HepG2 (cell line): ENCODE data around the gene CYB5A. TPM values are rescaled to one million over a fixed set of nuclear protein-coding genes. Genes with fewer than 3 reads are reported as not detected.
A peak's percentile ranks its signal among the peaks of the same experiment; 100 is the strongest.

Experiments
- ARHGAP35 ChIP-seq: sonication (generic); formaldehyde crosslinking; IDR thresholded peaks from 2 replicates; pipeline ENCODE4 v1.9.0; 2022; ENCODE audit warnings: mild to moderate bottlenecking, inconsistent platforms, moderate library complexity, missing genetic modification reagents, borderline replicate concordance
- KLF15 ChIP-seq: sonication (generic); formaldehyde crosslinking; IDR thresholded peaks from 2 replicates; pipeline ENCODE4 v1.8.1; 2023; ENCODE audit warnings: borderline replicate concordance, mild to moderate bottlenecking, inconsistent platforms, missing genetic modification reagents, mixed read lengths
- TSC22D2 ChIP-seq: sonication (generic); formaldehyde crosslinking; IDR thresholded peaks from 2 replicates; pipeline ENCODE4 v1.5.1; 2020; ENCODE audit warnings: missing genetic modification reagents, mild to moderate bottlenecking, borderline replicate concordance
- ZNF121 ChIP-seq: sonication (generic); formaldehyde crosslinking; IDR thresholded peaks from 2 replicates; pipeline ENCODE4 v1.5.0; 2020; ENCODE audit warnings: mild to moderate bottlenecking, missing genetic modification reagents
- ZNF614 ChIP-seq: IDR thresholded peaks from 2 replicates; pipeline ENCODE4 v1.6.1; 2018; ENCODE audit warnings: missing biosample characterization, missing genetic modification reagents, inconsistent platforms, borderline replicate concordance
- ZNF629 ChIP-seq: sonication (generic); formaldehyde crosslinking; conservative IDR thresholded peaks from 2 replicates; pipeline ENCODE4 v1.5.0; 2020; ENCODE audit warnings: missing genetic modification reagents
- ZNF850 ChIP-seq: sonication (generic); formaldehyde crosslinking; conservative IDR thresholded peaks from 2 replicates; pipeline ENCODE4 v1.9.0; 2021; ENCODE audit warnings: mild to moderate bottlenecking, missing genetic modification reagents
- ZSCAN20 ChIP-seq: sonication (generic); formaldehyde crosslinking; IDR thresholded peaks from 2 replicates; pipeline ENCODE4 v1.4.0; 2020; ENCODE audit warnings: missing genetic modification reagents, mild to moderate bottlenecking, borderline replicate concordance
- polyA plus RNA-seq, 8 experiments: library from polyadenylated mRNA; depleted of rRNA in 3 of 8; stranded (reverse) in 7 of 8; unstranded in 1 of 8; fragments of >200 nt; fragmentation: Illumina TruSeq in 4 of 8; extraction: Trizol in 4 of 8; gene quantifications; 2 replicates each; pipeline versions ENCODE4 v1.2.1 to v1.2.3, GENCODE V29; 2011 to 2016; ENCODE audit warnings: low read depth in 4 of 8, missing spikeins in 1 of 8, mixed read lengths in 1 of 8; ENCODE audit not compliant: insufficient read depth in 1 of 8
- total RNA-seq, 5 experiments: library from RNA; depleted of rRNA; stranded (reverse); fragments of >200 nt; fragmentation: Illumina TruSeq; extraction: Trizol; gene quantifications; 2 replicates each; pipeline ENCODE4 v1.2.3, GENCODE V29; 2016; ENCODE audit warnings: low read depth in 1 of 5
- TF ChIP-seq, protein P1 (sequence below): sonication (generic); formaldehyde crosslinking; IDR thresholded peaks from one replicate; pipeline ENCODE4 v1.5.1; 2020; ENCODE audit warnings: mild to moderate bottlenecking, missing genetic modification reagents; ENCODE audit errors: not compliant biosample characterization
- TF ChIP-seq, protein P2 (sequence below): sonication (generic); formaldehyde crosslinking; IDR thresholded peaks from 2 replicates; pipeline ENCODE4 v1.5.1; 2020; ENCODE audit warnings: missing genetic modification reagents, mild to moderate bottlenecking, borderline replicate concordance
- TF ChIP-seq, protein P3 (sequence below): sonication (generic); formaldehyde crosslinking; IDR thresholded peaks from 2 replicates; pipeline ENCODE4 v1.5.1; 2020; ENCODE audit warnings: missing genetic modification reagents, mild to moderate bottlenecking, borderline replicate concordance
- TF ChIP-seq, protein P4 (sequence below): sonication (generic); formaldehyde crosslinking; conservative IDR thresholded peaks from 2 replicates; pipeline ENCODE4 v1.4.0; 2020; ENCODE audit warnings: mild to moderate bottlenecking, missing genetic modification reagents, moderate library complexity

Gene CYB5A
- total and polyA plus RNA-seq, 2 of the 13 experiments (the other 11 are each of a cell fraction or from before 2014, with no cell fraction given) = 215 to 356 TPM

DNA sequence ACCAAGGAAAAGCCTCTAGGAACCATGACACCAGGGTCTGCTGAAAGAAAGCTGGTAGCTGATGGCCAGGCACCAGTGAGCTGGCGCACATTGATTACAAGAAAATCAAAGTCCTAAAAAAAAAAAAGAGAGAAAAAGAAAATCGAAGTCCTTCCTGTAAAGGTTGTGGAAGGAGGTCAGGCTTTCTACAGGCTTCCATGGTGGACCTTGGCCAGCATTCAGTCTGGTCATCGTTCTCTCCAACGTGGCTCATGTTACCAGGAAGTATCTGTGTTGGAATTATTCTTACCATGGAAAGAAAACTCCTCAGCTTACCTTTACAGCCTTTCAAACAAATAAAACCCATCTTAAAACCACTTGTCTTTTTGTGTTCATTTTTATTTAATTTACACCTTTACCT lies 65.6 kb downstream of the CYB5A start (continued):
- TF ChIP-seq, protein P1, sequence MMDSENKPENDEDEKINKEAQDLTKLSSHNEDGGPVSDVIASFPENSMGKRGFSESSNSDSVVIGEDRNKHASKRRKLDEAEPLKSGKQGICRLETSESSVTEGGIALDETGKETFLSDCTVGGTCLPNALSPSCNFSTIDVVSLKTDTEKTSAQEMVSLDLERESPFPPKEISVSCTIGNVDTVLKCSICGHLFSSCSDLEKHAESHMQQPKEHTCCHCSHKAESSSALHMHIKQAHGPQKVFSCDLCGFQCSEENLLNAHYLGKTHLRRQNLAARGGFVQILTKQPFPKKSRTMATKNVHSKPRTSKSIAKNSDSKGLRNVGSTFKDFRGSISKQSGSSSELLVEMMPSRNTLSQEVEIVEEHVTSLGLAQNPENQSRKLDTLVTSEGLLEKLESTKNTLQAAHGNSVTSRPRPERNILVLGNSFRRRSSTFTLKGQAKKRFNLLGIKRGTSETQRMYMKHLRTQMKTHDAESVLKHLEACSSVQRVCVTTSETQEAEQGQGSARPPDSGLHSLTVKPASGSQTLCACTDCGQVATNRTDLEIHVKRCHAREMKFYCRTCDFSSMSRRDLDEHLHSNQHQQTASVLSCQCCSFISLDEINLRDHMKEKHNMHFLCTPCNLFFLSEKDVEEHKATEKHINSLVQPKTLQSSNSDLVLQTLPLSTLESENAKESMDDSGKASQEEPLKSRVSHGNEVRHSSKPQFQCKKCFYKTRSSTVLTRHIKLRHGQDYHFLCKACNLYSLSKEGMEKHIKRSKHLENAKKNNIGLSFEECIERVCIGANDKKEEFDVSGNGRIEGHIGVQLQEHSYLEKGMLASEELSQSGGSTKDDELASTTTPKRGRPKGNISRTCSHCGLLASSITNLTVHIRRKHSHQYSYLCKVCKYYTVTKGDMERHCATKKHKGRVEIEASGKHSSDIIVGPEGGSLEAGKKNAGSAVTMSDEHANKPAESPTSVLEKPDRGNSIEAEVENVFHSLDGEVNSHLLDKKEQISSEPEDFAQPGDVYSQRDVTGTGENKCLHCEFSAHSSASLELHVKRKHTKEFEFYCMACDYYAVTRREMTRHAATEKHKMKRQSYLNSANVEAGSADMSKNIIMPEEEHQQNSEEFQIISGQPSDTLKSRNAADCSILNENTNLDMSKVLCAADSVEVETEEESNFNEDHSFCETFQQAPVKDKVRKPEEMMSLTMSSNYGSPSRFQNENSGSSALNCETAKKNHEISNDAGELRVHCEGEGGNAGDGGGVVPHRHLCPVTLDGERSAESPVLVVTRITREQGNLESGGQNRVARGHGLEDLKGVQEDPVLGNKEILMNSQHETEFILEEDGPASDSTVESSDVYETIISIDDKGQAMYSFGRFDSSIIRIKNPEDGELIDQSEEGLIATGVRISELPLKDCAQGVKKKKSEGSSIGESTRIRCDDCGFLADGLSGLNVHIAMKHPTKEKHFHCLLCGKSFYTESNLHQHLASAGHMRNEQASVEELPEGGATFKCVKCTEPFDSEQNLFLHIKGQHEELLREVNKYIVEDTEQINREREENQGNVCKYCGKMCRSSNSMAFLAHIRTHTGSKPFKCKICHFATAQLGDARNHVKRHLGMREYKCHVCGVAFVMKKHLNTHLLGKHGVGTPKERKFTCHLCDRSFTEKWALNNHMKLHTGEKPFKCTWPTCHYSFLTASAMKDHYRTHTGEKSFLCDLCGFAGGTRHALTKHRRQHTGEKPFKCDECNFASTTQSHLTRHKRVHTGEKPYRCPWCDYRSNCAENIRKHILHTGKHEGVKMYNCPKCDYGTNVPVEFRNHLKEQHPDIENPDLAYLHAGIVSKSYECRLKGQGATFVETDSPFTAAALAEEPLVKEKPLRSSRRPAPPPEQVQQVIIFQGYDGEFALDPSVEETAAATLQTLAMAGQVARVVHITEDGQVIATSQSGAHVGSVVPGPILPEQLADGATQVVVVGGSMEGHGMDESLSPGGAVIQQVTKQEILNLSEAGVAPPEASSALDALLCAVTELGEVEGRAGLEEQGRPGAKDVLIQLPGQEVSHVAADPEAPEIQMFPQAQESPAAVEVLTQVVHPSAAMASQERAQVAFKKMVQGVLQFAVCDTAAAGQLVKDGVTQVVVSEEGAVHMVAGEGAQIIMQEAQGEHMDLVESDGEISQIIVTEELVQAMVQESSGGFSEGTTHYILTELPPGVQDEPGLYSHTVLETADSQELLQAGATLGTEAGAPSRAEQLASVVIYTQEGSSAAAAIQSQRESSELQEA (CRISPR knock-in tag) = no peak
- TF ChIP-seq, protein P2, sequence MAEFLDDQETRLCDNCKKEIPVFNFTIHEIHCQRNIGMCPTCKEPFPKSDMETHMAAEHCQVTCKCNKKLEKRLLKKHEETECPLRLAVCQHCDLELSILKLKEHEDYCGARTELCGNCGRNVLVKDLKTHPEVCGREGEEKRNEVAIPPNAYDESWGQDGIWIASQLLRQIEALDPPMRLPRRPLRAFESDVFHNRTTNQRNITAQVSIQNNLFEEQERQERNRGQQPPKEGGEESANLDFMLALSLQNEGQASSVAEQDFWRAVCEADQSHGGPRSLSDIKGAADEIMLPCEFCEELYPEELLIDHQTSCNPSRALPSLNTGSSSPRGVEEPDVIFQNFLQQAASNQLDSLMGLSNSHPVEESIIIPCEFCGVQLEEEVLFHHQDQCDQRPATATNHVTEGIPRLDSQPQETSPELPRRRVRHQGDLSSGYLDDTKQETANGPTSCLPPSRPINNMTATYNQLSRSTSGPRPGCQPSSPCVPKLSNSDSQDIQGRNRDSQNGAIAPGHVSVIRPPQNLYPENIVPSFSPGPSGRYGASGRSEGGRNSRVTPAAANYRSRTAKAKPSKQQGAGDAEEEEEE (CRISPR knock-in tag) = no peak
- TF ChIP-seq KLF15 (CRISPR knock-in tag) (no peak), ZSCAN20 (CRISPR knock-in tag) (no peak), TSC22D2 (CRISPR knock-in tag) (no peak), ZNF850 (CRISPR knock-in tag) (no peak), ARHGAP35 (CRISPR knock-in tag) (no peak), ZNF121 (CRISPR knock-in tag) (no peak), ZNF614 (no peak), ZNF629 (CRISPR knock-in tag) (no peak)
- TF ChIP-seq, protein P3, sequence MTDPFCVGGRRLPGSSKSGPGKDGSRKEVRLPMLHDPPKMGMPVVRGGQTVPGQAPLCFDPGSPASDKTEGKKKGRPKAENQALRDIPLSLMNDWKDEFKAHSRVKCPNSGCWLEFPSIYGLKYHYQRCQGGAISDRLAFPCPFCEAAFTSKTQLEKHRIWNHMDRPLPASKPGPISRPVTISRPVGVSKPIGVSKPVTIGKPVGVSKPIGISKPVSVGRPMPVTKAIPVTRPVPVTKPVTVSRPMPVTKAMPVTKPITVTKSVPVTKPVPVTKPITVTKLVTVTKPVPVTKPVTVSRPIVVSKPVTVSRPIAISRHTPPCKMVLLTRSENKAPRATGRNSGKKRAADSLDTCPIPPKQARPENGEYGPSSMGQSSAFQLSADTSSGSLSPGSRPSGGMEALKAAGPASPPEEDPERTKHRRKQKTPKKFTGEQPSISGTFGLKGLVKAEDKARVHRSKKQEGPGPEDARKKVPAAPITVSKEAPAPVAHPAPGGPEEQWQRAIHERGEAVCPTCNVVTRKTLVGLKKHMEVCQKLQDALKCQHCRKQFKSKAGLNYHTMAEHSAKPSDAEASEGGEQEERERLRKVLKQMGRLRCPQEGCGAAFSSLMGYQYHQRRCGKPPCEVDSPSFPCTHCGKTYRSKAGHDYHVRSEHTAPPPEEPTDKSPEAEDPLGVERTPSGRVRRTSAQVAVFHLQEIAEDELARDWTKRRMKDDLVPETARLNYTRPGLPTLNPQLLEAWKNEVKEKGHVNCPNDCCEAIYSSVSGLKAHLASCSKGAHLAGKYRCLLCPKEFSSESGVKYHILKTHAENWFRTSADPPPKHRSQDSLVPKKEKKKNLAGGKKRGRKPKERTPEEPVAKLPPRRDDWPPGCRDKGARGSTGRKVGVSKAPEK (CRISPR knock-in tag) = no peak
- TF ChIP-seq, protein P4, sequence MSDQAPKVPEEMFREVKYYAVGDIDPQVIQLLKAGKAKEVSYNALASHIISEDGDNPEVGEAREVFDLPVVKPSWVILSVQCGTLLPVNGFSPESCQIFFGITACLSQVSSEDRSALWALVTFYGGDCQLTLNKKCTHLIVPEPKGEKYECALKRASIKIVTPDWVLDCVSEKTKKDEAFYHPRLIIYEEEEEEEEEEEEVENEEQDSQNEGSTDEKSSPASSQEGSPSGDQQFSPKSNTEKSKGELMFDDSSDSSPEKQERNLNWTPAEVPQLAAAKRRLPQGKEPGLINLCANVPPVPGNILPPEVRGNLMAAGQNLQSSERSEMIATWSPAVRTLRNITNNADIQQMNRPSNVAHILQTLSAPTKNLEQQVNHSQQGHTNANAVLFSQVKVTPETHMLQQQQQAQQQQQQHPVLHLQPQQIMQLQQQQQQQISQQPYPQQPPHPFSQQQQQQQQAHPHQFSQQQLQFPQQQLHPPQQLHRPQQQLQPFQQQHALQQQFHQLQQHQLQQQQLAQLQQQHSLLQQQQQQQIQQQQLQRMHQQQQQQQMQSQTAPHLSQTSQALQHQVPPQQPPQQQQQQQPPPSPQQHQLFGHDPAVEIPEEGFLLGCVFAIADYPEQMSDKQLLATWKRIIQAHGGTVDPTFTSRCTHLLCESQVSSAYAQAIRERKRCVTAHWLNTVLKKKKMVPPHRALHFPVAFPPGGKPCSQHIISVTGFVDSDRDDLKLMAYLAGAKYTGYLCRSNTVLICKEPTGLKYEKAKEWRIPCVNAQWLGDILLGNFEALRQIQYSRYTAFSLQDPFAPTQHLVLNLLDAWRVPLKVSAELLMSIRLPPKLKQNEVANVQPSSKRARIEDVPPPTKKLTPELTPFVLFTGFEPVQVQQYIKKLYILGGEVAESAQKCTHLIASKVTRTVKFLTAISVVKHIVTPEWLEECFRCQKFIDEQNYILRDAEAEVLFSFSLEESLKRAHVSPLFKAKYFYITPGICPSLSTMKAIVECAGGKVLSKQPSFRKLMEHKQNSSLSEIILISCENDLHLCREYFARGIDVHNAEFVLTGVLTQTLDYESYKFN = peak; percentile 34; the same call in 1 of the 2 replicates
